GM10266 (cell line): ENCODE results near the gene STK17A.

ENCODE experiments used
- DNase-seq: peaks from one replicate; pipeline ENCODE4 v3.0.0; 2012; ENCODE audit errors: extremely low spot score
- TF ChIP-seq, protein P1 (sequence below): IDR thresholded peaks from 2 replicates; pipeline ENCODE4 v1.5.1; 2012; ENCODE audit warnings: mild to moderate bottlenecking, low read depth; ENCODE audit not compliant: control insufficient read depth, insufficient read depth; ENCODE audit errors: missing control alignments

STK17A gene

DNA sequence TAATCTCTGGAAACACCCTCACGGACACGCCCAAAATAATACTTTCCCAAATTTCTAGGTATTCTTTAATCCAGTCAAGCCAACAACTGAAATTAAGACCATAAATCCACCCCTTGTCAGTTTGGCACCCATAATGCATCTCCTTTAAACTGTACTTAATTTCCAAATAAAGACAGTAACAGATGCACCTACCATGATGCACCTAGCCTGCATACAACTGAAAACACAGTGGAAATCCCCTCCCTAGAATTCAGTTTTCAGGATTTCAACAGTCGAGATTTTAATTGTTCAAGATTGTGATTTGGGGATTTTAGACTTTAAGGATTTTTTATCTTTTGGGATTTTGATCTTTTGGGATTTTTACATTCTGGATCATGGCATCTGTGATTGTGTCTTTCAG is 17.1 kb downstream of the STK17A start:
- TF ChIP-seq, protein P1, sequence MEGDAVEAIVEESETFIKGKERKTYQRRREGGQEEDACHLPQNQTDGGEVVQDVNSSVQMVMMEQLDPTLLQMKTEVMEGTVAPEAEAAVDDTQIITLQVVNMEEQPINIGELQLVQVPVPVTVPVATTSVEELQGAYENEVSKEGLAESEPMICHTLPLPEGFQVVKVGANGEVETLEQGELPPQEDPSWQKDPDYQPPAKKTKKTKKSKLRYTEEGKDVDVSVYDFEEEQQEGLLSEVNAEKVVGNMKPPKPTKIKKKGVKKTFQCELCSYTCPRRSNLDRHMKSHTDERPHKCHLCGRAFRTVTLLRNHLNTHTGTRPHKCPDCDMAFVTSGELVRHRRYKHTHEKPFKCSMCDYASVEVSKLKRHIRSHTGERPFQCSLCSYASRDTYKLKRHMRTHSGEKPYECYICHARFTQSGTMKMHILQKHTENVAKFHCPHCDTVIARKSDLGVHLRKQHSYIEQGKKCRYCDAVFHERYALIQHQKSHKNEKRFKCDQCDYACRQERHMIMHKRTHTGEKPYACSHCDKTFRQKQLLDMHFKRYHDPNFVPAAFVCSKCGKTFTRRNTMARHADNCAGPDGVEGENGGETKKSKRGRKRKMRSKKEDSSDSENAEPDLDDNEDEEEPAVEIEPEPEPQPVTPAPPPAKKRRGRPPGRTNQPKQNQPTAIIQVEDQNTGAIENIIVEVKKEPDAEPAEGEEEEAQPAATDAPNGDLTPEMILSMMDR: no peak

DNA sequence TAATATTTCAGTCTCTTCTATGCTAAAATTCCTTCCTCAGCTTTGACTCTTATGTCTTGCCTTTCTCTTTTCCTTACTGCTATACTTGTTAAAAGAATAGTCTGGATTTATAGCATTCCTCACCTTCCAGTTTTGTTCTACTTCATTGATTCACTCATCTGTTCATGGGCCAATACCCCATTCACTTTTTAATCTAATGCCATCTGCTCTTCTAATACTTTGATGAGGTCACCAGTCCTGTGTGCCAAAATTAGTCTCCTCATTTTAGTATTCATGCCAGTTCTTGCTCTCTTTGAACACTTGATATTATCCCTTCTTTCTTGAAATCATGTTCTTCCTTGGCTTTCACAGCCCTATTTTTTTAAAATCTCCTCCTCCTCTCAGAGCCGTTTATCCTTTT is 19.3 kb downstream of the STK17A start:
- DNase-seq: no peak
- TF ChIP-seq, protein P1: no peak

More for the DNA sequence above, 17.1 kb downstream of the STK17A start:
- no peak for DNase-seq

DNA sequence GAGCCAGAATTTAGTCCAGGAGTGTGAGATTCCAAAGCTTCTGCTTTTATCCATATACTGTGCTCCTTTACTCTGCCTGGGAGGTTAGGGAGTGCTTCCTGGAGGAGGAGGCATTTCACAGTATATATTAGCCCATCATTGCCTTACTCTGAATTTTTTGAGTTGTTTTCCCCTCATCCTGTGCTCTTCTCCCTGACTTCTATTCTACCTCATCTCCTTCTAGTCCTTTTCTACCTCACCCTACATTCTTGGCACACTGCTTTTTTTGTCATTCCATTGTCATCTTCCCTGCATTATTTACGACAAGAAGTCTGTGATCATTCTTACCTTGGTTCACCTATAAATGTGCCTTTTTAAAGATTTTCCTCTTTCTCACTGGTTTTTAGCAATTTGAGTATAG is 21.3 kb downstream of the STK17A start:
- TF ChIP-seq, protein P1: no peak

DNA sequence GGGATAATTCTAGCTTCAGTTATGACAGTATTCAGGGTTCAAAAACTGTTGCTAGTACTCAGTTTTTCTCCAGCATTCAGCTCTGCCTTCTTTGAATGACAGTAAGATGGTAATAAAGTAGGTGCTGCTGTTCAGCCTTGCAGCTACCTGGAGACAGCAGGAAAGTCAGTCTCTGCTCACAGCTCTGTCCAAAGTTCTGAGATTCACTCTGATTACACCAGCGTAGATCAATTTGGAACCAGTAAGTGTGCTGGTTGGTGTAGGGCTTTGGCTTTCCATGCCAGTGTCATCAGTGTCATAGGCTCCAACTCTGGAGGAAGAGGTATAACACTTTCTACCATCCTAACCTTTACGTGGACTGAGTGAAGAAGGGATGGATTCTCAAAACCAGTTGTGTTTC is 26.2 kb downstream of the STK17A start:
- TF ChIP-seq, protein P1: no peak
- DNase-seq: no peak

More for the DNA sequence above, 21.3 kb downstream of the STK17A start:
- no peak for DNase-seq

GRCh38 chr7:43612128-43612527 is 29.2 kb downstream of the STK17A start:
- TF ChIP-seq, protein P1: no peak
- DNase-seq: no peak

DNA sequence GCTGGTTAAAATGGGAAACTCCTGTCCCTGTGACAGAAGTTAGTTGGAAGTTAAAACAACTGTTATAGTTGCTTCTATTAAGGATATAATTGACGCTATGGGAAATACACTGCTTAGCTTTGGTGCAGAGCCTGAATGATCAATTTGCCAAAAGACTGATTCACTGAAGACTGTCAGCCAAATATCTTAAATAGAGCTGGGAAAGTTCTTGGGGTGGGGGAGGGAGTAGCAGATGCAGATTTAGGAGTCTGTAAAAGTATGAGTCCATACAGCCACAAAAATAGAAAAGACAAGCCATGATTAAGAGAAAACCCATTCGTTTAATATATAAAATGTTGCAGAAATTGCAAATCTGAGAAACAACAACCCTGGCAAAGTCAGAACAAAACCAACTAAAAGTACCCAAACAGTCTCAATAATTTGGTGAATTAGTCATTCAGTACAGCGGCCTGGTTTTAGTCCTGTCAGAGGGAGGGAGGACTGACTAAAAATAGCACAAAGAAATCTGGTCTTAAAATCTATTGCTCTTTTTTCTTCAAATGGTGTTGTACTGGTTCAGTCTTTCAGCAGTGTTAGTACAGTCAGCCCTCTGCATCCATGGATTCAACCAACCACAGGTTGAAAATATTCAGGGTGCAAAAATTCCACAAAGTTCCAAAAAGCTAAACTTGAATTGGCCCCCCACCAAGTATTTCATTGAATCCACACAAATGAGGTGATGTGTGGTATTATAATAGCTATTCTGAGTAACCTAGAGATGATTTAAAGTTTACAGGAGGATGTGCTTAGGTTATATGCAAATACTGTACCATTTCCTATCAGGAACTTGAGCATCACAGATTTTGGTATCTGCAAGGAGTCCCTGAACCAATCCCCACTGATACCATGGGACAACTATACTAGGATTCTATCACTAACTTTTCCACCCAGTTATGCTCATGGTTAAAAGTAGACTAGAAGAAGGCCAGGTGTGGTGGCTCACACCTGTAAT is 30.0 kb downstream of the STK17A start:
- TF ChIP-seq, protein P1: no peak
- DNase-seq: peak; percentile 25

DNA sequence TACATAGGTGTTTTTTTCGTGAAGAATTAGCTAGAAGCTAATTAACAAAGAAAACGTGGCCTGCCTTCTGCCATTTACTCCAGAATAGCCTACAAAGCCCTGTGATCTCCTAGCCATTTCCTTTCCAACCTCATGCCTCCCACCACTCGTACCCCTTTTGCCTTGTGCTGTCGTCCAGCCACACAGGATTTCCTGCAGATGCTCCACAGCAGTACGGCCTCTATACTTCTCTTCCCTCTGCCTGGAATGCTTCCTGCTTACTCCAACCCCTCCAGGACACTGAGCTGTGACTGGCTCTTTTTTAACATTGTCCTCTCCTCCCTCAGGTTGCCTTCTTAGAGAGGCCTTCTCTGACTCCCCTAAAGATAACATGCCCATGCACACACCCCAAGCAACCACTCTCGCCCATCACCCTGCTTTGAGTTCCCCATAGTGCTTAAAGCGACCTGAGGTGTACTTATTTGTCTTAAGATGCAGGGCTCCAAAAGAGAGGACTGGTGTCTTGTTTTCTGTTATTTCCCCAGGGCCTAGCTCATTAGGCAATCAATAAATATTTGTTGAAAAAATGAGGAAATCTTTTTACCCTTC is 32.7 kb downstream of the STK17A start:
- DNase-seq: no peak
- TF ChIP-seq, protein P1: no peak
